GM10847 (cell line): ENCODE data around the gene R3HDM2.

Source experiments
- POLR2A ChIP-seq: IDR thresholded peaks from 2 replicates; pipeline ENCODE4 v1.6.1; 2011; ENCODE audit not compliant: insufficient read length; ENCODE audit errors: extremely low read depth

R3HDM2 gene

DNA sequence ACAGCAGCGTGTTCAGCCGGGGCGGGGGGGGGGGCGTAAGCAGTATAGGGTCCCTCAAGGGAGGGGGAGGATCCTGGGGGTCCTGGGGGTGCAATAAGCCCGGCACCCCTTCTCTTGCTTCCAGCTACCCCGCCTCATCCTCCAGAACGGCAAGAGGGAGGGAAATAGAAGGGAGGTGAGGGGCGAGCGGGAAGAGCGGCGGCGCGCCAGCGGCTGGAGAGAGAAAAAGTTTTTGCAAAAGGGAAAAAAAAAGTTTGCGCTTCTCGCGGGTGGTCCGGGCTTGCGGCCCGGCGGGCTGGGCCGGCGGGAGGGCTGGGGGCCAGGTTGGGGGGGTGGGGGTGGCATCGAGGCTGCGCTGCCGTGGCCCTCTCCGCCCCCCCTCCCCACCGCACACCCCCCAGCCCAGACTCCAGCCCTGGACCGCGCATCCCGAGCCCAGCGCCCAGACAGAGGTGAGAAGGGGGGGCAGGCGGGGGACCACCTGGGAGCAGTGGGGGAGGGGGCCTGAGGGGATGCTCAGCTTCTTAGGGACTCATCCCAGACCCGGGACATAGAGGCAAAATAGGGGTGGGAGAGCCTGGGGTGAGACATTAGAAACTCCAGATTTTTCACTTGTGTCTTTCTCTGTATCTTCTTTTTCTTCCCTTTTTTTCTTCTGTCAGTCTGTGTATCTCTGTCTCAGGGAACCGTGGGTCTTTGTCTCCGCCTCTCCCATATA is 29.1 kb upstream of the R3HDM2 start, which contains the start of gene GLI1:
Gene GLI1 (plus strand): TSS at position 36 of the 718 bp plus-strand sequence. CDS start 3,907 bp downstream, outside the sequence.
- TF ChIP-seq POLR2A: no peak

DNA sequence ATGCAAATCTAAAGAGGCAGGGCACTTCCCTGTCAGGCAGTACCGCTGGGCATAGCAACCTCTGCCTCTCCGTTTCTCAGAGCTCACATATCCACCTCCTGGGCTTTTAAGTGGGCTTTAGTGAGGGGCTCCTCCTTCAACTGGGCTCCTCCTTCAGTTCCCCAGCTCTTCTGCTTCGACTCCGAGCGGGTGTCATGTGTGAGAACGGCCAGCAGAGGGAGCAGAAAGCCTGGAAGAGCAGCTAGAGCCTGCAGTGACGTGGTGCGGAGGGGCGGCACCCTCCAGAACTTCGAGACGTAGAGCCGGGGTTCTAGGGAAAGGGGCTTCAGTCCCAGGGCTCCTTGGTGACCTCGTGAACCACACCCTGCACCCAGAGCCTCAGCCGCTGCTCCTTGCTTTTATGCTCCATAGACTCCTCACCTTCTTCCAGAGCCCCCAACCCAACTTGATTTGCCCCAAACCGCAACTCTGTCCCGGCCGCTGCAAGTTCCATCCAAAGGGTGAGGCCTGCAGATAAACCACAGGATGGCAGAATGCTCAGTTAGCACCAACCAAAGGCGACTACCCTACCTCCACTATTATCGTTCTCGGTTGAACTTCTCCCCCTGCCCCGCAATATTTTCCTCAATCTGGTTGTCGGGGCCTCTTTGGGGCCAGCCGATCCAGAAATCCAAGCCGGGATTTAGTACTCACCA is 28.4 kb upstream of the R3HDM2 start:
- TF ChIP-seq POLR2A: peak; percentile 5

DNA sequence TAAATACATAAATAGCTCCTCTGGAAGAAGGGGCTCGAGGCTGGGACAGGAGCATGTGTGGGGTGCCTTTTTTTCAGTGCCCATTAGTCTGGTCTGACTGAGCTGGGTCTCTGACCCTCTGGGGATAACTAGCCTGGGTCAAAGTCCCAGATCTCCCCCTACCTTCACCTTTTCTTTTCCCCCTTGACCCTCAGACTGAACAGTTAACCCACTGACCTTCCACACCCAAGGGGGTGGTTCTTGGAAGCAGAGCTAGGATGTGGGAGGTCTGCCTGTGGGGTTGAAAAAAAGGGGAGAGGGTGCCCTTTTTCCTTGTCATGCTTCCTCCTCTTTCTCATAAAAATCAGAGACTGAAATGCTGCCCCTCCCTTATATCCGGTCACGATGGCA is 27.8 kb upstream of the R3HDM2 start:
- no peak for TF ChIP-seq POLR2A

DNA sequence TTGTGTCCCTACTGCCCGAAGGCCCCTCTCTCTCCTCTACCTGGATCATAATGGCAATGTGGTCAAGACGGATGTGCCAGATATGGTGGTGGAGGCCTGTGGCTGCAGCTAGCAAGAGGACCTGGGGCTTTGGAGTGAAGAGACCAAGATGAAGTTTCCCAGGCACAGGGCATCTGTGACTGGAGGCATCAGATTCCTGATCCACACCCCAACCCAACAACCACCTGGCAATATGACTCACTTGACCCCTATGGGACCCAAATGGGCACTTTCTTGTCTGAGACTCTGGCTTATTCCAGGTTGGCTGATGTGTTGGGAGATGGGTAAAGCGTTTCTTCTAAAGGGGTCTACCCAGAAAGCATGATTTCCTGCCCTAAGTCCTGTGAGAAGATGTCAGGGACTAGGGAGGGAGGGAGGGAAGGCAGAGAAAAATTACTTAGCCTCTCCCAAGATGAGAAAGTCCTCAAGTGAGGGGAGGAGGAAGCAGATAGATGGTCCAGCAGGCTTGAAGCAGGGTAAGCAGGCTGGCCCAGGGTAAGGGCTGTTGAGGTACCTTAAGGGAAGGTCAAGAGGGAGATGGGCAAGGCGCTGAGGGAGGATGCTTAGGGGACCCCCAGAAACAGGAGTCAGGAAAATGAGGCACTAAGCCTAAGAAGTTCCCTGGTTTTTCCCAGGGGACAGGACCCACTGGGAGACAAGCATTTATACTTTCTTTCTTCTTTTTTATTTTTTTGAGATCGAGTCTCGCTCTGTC is 26.1 kb upstream of the R3HDM2 start:
- TF ChIP-seq POLR2A: no peak

DNA sequence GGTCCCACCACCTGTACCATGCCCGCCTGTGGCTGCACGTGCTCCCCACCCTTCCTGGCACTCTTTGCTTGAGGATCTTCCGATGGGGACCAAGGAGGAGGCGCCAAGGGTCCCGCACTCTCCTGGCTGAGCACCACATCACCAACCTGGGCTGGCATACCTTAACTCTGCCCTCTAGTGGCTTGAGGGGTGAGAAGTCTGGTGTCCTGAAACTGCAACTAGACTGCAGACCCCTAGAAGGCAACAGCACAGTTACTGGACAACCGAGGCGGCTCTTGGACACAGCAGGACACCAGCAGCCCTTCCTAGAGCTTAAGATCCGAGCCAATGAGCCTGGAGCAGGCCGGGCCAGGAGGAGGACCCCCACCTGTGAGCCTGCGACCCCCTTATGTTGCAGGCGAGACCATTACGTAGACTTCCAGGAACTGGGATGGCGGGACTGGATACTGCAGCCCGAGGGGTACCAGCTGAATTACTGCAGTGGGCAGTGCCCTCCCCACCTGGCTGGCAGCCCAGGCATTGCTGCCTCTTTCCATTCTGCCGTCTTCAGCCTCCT is 25.4 kb upstream of the R3HDM2 start:
- TF ChIP-seq POLR2A: no peak

DNA sequence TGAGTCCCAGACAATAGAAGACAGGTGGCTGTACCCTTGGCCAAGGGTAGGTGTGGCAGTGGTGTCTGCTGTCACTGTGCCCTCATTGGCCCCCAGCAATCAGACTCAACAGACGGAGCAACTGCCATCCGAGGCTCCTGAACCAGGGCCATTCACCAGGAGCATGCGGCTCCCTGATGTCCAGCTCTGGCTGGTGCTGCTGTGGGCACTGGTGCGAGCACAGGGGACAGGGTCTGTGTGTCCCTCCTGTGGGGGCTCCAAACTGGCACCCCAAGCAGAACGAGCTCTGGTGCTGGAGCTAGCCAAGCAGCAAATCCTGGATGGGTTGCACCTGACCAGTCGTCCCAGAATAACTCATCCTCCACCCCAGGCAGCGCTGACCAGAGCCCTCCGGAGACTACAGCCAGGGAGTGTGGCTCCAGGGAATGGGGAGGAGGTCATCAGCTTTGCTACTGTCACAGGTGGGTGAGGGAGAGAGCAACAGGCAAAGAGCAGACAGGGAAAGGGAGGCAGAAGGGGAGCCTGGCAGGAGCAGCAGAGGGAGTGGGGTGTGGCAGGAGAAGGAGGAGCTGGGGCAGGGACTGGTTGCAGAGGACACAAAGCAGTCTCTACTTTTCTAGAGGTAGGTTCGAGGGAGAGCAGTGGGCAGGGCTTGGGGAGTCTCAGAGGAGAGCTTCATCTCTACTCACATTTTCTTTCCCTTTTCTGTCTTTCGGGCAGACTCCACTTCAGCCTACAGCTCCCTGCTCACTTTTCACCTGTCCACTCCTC is 24.7 kb upstream of the R3HDM2 start:
- no peak for TF ChIP-seq POLR2A

DNA sequence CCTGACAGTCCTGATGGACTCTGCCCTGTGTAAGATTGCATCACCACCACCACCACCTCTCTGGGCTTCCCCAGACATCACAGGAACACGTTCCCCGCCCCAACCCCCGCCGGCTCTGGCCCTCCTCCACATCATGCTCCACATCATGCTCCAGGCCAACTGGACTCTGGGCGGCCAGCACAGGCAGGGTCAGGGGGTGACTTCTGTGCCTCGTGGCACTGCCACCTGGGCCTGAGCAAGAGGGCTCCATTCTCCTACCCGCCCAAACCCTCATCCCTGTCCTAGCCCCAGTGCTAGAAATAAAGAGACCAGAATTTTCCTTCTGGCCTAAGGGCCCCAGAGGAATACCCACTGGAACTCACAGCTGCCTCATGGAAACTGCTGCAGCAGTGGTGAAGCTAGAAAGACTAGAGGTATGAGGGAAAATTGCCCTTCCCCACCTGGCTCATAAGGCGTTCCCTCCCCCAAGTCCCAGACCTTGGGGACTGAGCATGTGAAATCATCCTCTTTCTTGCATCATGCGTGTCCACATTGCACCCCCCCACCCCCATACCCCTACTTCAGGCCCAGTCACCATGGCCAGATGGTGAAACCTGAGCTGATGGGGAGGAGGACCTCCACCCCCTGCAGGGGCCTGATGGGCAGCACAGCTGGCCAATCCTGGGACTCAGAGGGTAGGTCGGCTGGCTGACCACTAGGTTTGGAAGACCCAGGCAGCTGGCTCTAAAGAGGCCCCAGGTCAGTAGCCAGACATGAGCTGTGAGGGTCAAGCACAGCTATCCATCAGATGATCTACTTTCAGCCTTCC is 23.9 kb upstream of the R3HDM2 start, which contains the start of gene INHBE:
Gene INHBE (plus strand): TSS at position 742 of the 808 bp plus-strand sequence. CDS start 230 bp downstream, outside the sequence.
- TF ChIP-seq POLR2A: no peak

DNA sequence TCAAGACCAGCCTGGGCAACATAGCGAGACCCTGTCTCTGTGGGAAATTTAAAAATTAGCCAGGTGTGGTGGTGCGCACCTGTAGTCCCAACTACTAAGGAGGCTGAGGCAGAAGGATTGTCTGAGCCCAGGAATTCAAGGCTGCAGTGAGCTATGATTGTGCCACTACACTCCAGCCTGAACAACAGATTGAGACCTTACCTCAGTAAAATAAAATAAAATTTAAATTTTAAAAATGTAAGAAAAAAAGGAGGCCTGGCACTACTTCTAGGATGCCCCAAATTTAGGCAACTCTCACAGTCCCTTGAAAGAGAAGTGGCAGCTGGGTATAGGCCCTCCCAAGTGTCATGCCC is 23.3 kb upstream of the R3HDM2 start:
- no peak for TF ChIP-seq POLR2A

DNA sequence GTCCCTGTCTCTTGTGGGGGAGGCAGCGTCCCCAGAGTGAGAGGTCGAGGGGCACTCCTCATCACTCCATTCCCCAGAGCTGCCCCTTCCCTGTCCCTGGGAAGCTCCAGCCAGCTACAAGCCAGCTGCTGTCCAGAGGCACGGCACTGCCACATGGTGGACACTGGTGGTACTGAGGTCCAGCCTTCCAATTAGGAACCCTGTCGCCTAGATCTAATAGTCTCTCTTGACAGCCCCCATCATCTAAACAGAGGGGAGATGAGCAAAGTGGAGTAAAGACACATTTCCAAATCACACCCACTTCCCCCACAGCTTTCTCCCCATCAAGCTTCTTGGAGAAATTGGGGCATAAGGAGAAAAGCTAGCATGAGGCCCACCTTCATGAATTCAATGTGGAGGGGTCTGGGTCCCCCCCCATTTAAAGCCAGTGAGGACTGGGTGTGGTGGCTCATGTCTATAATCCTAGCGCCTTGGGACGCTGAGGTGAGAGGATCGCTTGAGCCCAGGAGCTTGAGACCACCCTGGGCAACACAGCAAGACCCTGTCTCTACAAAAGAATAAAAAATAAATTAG is 22.2 kb upstream of the R3HDM2 start:
- TF ChIP-seq POLR2A: no peak

DNA sequence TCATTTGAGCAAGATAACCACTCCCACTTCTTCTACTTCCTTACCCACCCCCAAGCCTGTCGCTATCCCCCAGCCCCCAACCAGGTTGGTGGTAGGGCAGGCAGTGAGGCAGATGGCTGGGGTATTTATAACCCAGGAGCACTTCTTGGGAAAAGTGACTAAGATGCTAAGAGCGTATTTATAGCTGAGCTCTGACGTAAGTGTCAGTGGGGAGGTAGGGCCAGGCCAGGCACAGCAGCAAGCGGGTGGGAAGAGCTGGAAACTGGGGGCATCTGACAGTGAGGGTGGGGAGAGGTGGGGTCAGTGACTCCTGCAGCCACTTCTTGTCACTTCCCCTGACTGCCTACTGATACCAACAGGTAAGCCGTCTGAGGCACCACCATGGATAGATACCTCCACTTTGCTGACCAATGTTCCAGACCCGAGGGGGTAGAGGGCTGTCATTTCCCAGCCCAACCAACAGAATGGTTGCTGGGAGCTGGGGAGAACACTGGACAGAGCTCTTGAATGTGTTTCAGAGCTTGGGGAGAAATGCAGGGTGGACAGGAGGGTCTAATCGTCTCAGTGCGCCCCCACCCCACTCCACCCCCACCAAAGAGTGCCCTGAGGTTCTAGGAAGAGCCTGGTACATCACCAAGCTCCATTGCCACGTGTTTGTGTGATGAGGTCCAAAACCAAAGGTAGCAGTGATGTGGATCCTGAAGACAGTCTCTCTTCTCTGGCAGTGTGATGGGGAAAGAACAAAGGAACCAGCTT is 21.5 kb upstream of the R3HDM2 start:
- TF ChIP-seq POLR2A: no peak

DNA sequence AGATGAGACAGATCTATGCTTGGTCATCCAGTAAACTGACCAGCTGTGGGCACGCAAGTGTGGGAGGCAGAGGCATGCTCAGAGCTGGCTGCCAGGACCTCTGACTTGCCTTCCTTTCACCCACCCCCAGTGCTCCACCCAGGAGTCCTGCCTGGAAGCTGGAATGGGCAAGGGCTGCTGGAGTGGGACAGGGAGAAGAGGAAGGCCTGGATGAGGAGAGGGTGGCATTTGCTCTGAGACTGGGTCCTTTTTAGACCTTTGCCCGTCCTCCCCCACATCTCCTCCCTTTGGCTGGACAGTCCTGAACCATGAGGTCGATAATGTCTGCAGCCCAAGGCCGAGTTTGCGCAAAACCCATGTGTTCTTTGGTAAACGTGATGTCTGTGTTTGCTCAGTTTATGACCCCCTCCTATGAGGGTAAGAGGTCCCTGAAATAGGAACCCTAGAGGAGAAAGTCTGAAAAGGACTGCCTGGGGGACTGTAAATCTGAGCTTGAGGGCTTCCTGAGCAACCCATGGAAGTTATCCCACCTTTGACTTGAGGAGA is 20.5 kb upstream of the R3HDM2 start:
- TF ChIP-seq POLR2A: no peak

DNA sequence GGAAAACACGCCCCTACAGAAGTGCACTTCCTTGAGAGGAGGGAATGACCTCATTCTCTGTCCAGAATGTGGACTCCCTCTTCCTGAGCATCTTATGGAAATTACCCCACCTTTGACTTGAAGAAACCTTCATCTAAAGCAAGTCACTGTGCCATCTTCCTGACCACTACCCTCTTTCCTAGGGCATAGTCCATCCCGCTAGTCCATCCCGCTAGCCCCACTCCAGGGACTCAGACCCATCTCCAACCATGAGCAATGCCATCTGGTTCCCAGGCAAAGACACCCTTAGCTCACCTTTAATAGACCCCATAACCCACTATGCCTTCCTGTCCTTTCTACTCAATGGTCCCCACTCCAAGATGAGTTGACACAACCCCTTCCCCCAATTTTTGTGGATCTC is 19.2 kb upstream of the R3HDM2 start:
- no peak for TF ChIP-seq POLR2A

DNA sequence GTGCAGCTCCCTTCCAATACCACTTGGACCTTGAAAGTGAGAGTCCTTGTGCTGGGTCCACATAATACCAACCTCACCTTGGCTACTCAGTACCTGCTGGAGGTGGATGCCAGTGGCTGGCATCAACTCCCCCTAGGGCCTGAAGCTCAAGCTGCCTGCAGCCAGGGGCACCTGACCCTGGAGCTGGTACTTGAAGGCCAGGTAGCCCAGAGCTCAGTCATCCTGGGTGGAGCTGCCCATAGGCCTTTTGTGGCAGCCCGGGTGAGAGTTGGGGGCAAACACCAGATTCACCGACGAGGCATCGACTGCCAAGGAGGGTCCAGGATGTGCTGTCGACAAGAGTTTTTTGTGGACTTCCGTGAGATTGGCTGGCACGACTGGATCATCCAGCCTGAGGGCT is 18.5 kb upstream of the R3HDM2 start:
- no peak for TF ChIP-seq POLR2A

DNA sequence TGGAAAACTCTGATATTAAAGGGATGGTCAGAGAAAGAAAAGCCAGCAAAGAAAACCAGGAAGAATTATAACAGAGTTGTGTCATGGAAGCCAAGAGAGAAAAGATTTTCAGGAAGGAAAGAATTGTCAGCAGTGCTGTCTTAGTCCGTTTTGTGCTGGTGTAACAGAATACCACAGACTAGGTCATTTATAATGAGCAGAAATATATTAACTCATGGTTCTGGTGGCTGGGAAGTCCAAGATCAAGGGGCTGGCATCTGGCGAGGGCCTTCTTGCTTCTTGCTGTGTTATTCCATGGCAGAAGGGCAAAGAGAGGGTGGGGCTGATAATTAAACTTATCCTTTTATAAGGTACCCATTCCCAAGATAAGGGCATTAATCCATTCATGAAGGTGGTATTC is 17.8 kb upstream of the R3HDM2 start:
- no peak for TF ChIP-seq POLR2A
